A549 (cell line): ENCODE measurements around the gene PPP3CB. TPM values are rescaled to one million over a fixed set of nuclear protein-coding genes. Genes with fewer than 3 reads are reported as not detected.

Source experiments
- ATAC-seq, 2 experiments: fragments of 200-7000 bp in 1 of 2; fragments of >200 bp in 1 of 2; cut with Nextera tagmentation in 1 of 2; cut with Tn5 transposase in 1 of 2; 3 replicates each; pipeline versions ENCODE4 v1.8.0 to v1.9.1; 2018 to 2020; ENCODE audit warnings: mild to moderate bottlenecking in 1 of 2, moderate library complexity in 1 of 2
- CTCF ChIA-PET: fragments of 300-600 bp; sonication (Branson Sonifier 250); formaldehyde crosslinking; extraction: SDS; loops from one replicate; lab custom pipeline; 2021; ENCODE audit warnings: antibody characterized with exemption, inconsistent platforms; lab: Yijun Ruan, JAX
- POLR2A ChIA-PET: fragments of 350-600 bp; formaldehyde crosslinking; extraction: SDS; loops from one replicate; lab custom pipeline; 2021; ENCODE audit warnings: antibody characterized with exemption, inconsistent platforms; lab: Yijun Ruan, JAX
- DNase-seq, 2 experiments: peaks; one replicate each; pipeline versions ENCODE4 v3.0.0 to v3.0.0-alpha.2; 2011 to 2016; ENCODE audit warnings: low read depth in 1 of 2, low spot score in 1 of 2
- FAIRE-seq: peaks from 2 replicates; lab custom pipeline; 2011; peaks lifted over from hg19 to GRCh38; lab: Jason Lieb, UNC
- H3K27ac ChIP-seq, 2 experiments: fragments of >200 bp; sonication (Bioruptor Twin); formaldehyde crosslinking; 3 replicates each; pipeline ENCODE4 v1.5.1; 2016 to 2017
- H3K4me1 ChIP-seq: fragments of >200 bp; sonication (Bioruptor Twin); formaldehyde crosslinking; 3 replicates; pipeline ENCODE4 v1.6.1; 2016
- H3K4me2 ChIP-seq: fragments of >200 bp; sonication (Bioruptor Twin); formaldehyde crosslinking; 3 replicates; pipeline ENCODE4 v1.6.1; 2016
- H3K4me3 ChIP-seq: fragments of >200 bp; sonication (Bioruptor Twin); formaldehyde crosslinking; 3 replicates; pipeline ENCODE4 v1.5.1; 2016
- H3K9me3 ChIP-seq: fragments of >200 bp; sonication (Bioruptor Twin); formaldehyde crosslinking; 3 replicates; pipeline ENCODE4 v1.6.1; 2016
- CEBPB ChIP-seq, 2 experiments: fragments of >200 bp in 1 of 2; sonication (Bioruptor Twin) in 1 of 2; formaldehyde crosslinking in 1 of 2; IDR thresholded peaks; 2 replicates each; pipeline ENCODE4 v1.6.1; 2012 to 2016
- CHD2 ChIP-seq: fragments of 150-350 bp; IDR thresholded peaks from 2 replicates; pipeline ENCODE4 v1.6.1; 2014; ENCODE audit warnings: low read length; ENCODE audit not compliant: partially characterized antibody
- CHD4 ChIP-seq: fragments of 200-600 bp; sonication (generic); IDR thresholded peaks from 2 replicates; pipeline ENCODE4 v1.6.1; 2016; ENCODE audit warnings: antibody characterized with exemption, mild to moderate bottlenecking, borderline replicate concordance
- E2F6 ChIP-seq: IDR thresholded peaks from 2 replicates; pipeline ENCODE4 v1.6.1; 2012; ENCODE audit warnings: low read depth, borderline replicate concordance
- EHF ChIP-seq: fragments of 250-450 bp; sonication (Bioruptor Pico); IDR thresholded peaks from 2 replicates; pipeline ENCODE4 v1.5.0; 2020; ENCODE audit warnings: mild to moderate bottlenecking
- ELK1 ChIP-seq: fragments of 150-350 bp; IDR thresholded peaks from 2 replicates; pipeline ENCODE4 v1.6.1; 2014; ENCODE audit warnings: low read depth, mild to moderate bottlenecking, low read length
- ESRRA ChIP-seq: fragments of 150-350 bp; IDR thresholded peaks from 2 replicates; pipeline ENCODE4 v1.6.1; 2014; ENCODE audit warnings: mild to moderate bottlenecking, low read length, borderline replicate concordance
- FOSB ChIP-seq: fragments of 250-450 bp; sonication (Bioruptor Pico); IDR thresholded peaks from 2 replicates; pipeline ENCODE4 v1.5.0; 2020; ENCODE audit warnings: mild to moderate bottlenecking, moderate library complexity
- FOSL2 ChIP-seq, 2 experiments: fragments of 450-650 bp in 1 of 2; fragments of >200 bp in 1 of 2; sonication (Bioruptor Twin) in 1 of 2; formaldehyde crosslinking; IDR thresholded peaks; 2 replicates each; pipeline versions ENCODE4 v1.5.0 to v1.6.1; 2016 to 2020; ENCODE audit warnings: mild to moderate bottlenecking in 1 of 2, moderate library complexity in 1 of 2
- GATA3 ChIP-seq: IDR thresholded peaks from 2 replicates; pipeline ENCODE4 v1.6.1; 2012; ENCODE audit warnings: borderline replicate concordance
- HDAC2 ChIP-seq: fragments of 200-600 bp; sonication (generic); IDR thresholded peaks from 2 replicates; pipeline ENCODE4 v1.6.1; 2016
- HES2 ChIP-seq: fragments of >200 bp; sonication (Bioruptor Twin); formaldehyde crosslinking; IDR thresholded peaks from 2 replicates; pipeline ENCODE4 v1.6.1; 2016
- HOXA7 ChIP-seq: fragments of 250-450 bp; sonication (Bioruptor Pico); IDR thresholded peaks from 2 replicates; pipeline ENCODE4 v1.5.0; 2020; ENCODE audit warnings: mild to moderate bottlenecking, moderate library complexity
- JUN ChIP-seq, 2 experiments: fragments of >200 bp; sonication (Bioruptor Twin); formaldehyde crosslinking; IDR thresholded peaks; 2 replicates in 1 of 2; 3 replicates in 1 of 2; pipeline ENCODE4 v1.6.1; 2016 to 2017
- JUNB ChIP-seq: fragments of >200 bp; sonication (Bioruptor Twin); formaldehyde crosslinking; IDR thresholded peaks from 2 replicates; pipeline ENCODE4 v1.6.1; 2016
- KDM1A ChIP-seq: fragments of 200-600 bp; sonication (generic); IDR thresholded peaks from 2 replicates; pipeline ENCODE4 v1.6.1; 2016; ENCODE audit warnings: low read depth, mild to moderate bottlenecking
- MAZ ChIP-seq: fragments of 150-350 bp; IDR thresholded peaks from 2 replicates; pipeline ENCODE4 v1.6.1; 2014; ENCODE audit warnings: antibody characterized with exemption, low read depth, low read length, borderline replicate concordance
- MYC ChIP-seq: IDR thresholded peaks from 2 replicates; pipeline ENCODE4 v1.6.1; 2012; ENCODE audit warnings: mild to moderate bottlenecking, inconsistent platforms, low read length, improper control_type of control experiment, borderline replicate concordance
- NFE2L2 ChIP-seq: fragments of 150-350 bp; conservative IDR thresholded peaks from 2 replicates; pipeline ENCODE4 v1.6.1; 2014; ENCODE audit warnings: low read length
- NPAS2 ChIP-seq: fragments of 250-450 bp; sonication (Bioruptor Pico); IDR thresholded peaks from 2 replicates; pipeline ENCODE4 v1.8.0; 2022; ENCODE audit warnings: mild to moderate bottlenecking, moderate library complexity, borderline replicate concordance
- PBX3 ChIP-seq: IDR thresholded peaks from 2 replicates; pipeline ENCODE4 v1.6.1; 2012
- PHF8 ChIP-seq: fragments of 200-600 bp; sonication (generic); IDR thresholded peaks from 2 replicates; pipeline ENCODE4 v1.6.1; 2016; ENCODE audit warnings: low read depth, mild to moderate bottlenecking, antibody characterized with exemption, moderate library complexity, borderline replicate concordance
- POLR2A ChIP-seq: IDR thresholded peaks from 2 replicates; pipeline ENCODE4 v1.6.1; 2012; ENCODE audit warnings: mild to moderate bottlenecking, low read length
- POLR2AphosphoS2 ChIP-seq: conservative IDR thresholded peaks from 2 replicates; pipeline ENCODE4 v1.6.1; 2012; ENCODE audit warnings: low read length, improper control_type of control experiment, inconsistent platforms
- RAD21 ChIP-seq, 2 experiments: fragments of >200 bp in 1 of 2; sonication (Bioruptor Twin) in 1 of 2; formaldehyde crosslinking in 1 of 2; IDR thresholded peaks in 1 of 2; conservative IDR thresholded peaks in 1 of 2; 2 replicates in 1 of 2; 3 replicates in 1 of 2; pipeline ENCODE4 v1.6.1; 2012 to 2018; ENCODE audit warnings: inconsistent platforms in 1 of 2
- RCOR1 ChIP-seq: fragments of 150-350 bp; IDR thresholded peaks from 2 replicates; pipeline ENCODE4 v1.6.1; 2014; ENCODE audit warnings: antibody characterized with exemption, low read length, low read depth
- RNF2 ChIP-seq: fragments of 200-600 bp; sonication (generic); IDR thresholded peaks from 2 replicates; pipeline ENCODE4 v1.6.1; 2016; ENCODE audit warnings: low read depth, mild to moderate bottlenecking, antibody characterized with exemption, moderate library complexity, borderline replicate concordance
- SREBF2 ChIP-seq: fragments of 450-650 bp; IDR thresholded peaks from 2 replicates; pipeline ENCODE4 v1.6.1; 2014; ENCODE audit warnings: mild to moderate bottlenecking, moderate library complexity
- TFCP2L1 ChIP-seq: fragments of 250-450 bp; sonication (Bioruptor Pico); IDR thresholded peaks from 2 replicates; pipeline ENCODE4 v1.5.0; 2021; ENCODE audit warnings: mild to moderate bottlenecking
- TP53 ChIP-seq: fragments of 250-450 bp; sonication (Bioruptor Pico); IDR thresholded peaks from 2 replicates; pipeline ENCODE4 v1.5.0; 2021; ENCODE audit warnings: mild to moderate bottlenecking, moderate library complexity
- ZFP36 ChIP-seq: fragments of 450-650 bp; IDR thresholded peaks from 2 replicates; pipeline ENCODE4 v1.6.1; 2014; ENCODE audit warnings: borderline replicate concordance; ENCODE audit not compliant: partially characterized antibody
- ZSCAN20 ChIP-seq: fragments of 250-450 bp; sonication (Bioruptor Pico); IDR thresholded peaks from 2 replicates; pipeline ENCODE4 v1.8.0; 2022; ENCODE audit warnings: mild to moderate bottlenecking, moderate library complexity
- WGBS: methylation state at CpG from one replicate; pipeline ENCODE4 v1.1.6; 2017; ENCODE audit errors: missing lambda C conversion rate; 5-methylcytosine and 5-hydroxymethylcytosine counted together
- polyA plus RNA-seq, 4 experiments: library from polyadenylated mRNA; depleted of rRNA in 3 of 4; stranded (reverse); fragments of >200 nt; fragmentation: RNase III in 1 of 4; extraction: RNeasy Plus Mini Kit Qiagen cat#74134 plus additional on column Dnase treatment in 1 of 4; gene quantifications; 2 replicates in 3 of 4; 3 replicates in 1 of 4; pipeline ENCODE4 v1.2.3, GENCODE V29; 2011 to 2017

The PPP3CB gene
- polyA plus RNA-seq, 2 of the 4 experiments (the other 2 are of a cell fraction): 20.8 to 25.4 TPM

- Histone ChIP-seq H3K4me1 (peaks cover 21% of the 10 kb centered on the region; the same call in 2 of the 3 replicates), H3K27ac (peak overlapping the region in 1 of 2 experiments; percentile 90; a peak in 3 of 6 replicates), H3K4me2 (peak overlapping the region; percentile 78), H3K9me3 (no peaks in the 10 kb centered on the region), H3K4me3 (no peak overlapping the region)
- CTCF ChIA-PET: interaction anchor here (0.5 kb wide), 1 partner anchor 8 kb away, joined by 4 read pairs; no protein-coding TSS in a partner anchor
- POLR2A ChIA-PET: interaction anchor here (0.8 kb wide), 1 partner anchor 247 kb away, joined by 3 read pairs; the partner anchor contains the start of gene DNAJC9
- 23% methylated on average over 2 of the region's 2 CpGs for WGBS
- FAIRE-seq (no peak), DNase-seq (no peak), ATAC-seq (no peak)
- no peak for TF ChIP-seq EHF (CRISPR knock-in tag)
- no peak for TF ChIP-seq PHF8
Measured at GRCh38 chr10:73493781-73494180, 2.0 kb downstream of the PPP3CB start.

DNA sequence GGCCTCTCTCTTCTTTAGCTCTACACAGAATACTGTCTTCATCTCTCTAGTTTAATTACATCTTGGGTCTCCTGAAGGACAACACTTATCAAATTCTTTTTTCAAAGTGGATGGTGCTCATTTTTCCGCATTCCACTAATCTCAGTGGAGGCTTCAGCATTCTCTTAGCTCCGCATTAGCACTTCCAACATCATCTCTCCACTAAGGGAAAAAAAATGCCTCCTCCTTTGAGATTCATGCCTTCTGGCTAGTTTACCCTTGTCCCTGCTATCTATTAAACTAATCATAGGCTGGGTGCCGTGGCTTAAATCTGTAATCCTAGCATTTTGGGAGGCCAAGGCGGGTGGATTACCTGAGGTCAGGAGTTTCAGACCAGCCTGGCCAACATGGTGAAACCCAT, 9.2 kb downstream of the PPP3CB start:
- no peak for TF ChIP-seq NFE2L2
- TF ChIP-seq EHF (CRISPR knock-in tag): no peak
- no peak for TF ChIP-seq NPAS2 (CRISPR knock-in tag)
- no peak for TF ChIP-seq CHD4
- no peak for TF ChIP-seq ELK1
- TF ChIP-seq KDM1A: no peak
- no peak for TF ChIP-seq RAD21 (conservative IDR thresholded peaks at IDR 0.05 in 1 of 2, IDR thresholded peaks at IDR 0.05 in 1 of 2)
- no peak for TF ChIP-seq E2F6
- no peak for TF ChIP-seq TP53
- TF ChIP-seq POLR2A: no peak
- TF ChIP-seq GATA3: no peak
- TF ChIP-seq HOXA7 (CRISPR knock-in tag): no peak
- TF ChIP-seq PBX3: no peak
- no peak for TF ChIP-seq FOSB (CRISPR knock-in tag)
- no peak for TF ChIP-seq JUNB
- no peak for TF ChIP-seq JUN (IDR thresholded peaks at IDR 0.05)
- no peak for TF ChIP-seq MYC
- no peak for TF ChIP-seq HDAC2
- TF ChIP-seq SREBF2: no peak
- TF ChIP-seq MAZ: no peak
- Histone ChIP-seq H3K4me2 (no peak overlapping the region), H3K27ac (no peak overlapping the region), H3K4me3 (no peak overlapping the region), H3K4me1 (no peaks in the 10 kb centered on the region), H3K9me3 (no peaks in the 10 kb centered on the region)
- no peak for ATAC-seq
- DNase-seq: no peak
- CTCF ChIA-PET: no interaction called here
- WGBS: 96% methylated on average over 4 of the region's 4 CpGs
- FAIRE-seq: no peak
- POLR2A ChIA-PET: no interaction called here

- whole genome bisulfite sequencing: 33% methylated on average over 1 of the region's 1 CpG
- DNase-seq: no peak
- Histone ChIP-seq H3K4me1 (peaks cover 6% of the 10 kb centered on the region; the same call in 2 of the 3 replicates), H3K4me3 (no peak overlapping the region), H3K4me2 (no peak overlapping the region), H3K27ac (no peak overlapping the region), H3K9me3 (no peaks in the 10 kb centered on the region)
- no peak for ATAC-seq
- ChIA-PET CTCF (no interaction called here), POLR2A (no interaction called here)
- FAIRE-seq: no peak
- TF ChIP-seq CEBPB (IDR thresholded peaks at IDR 0.05) (no peak), TFCP2L1 (no peak), PBX3 (no peak), KDM1A (no peak), FOSL2 (IDR thresholded peaks at IDR 0.05) (no peak), FOSL2 (CRISPR knock-in tag; IDR thresholded peaks at IDR 0.05) (no peak), POLR2AphosphoS2 (no peak), RNF2 (no peak), HES2 (no peak), CHD2 (no peak), RCOR1 (no peak), RAD21 (conservative IDR thresholded peaks at IDR 0.05 in 1 of 2, IDR thresholded peaks at IDR 0.05 in 1 of 2) (no peak), ESRRA (no peak), ZSCAN20 (CRISPR knock-in tag) (no peak), HDAC2 (no peak), ZFP36 (no peak)
Measured at GRCh38 chr10:73485320-73485719, 10.5 kb downstream of the PPP3CB start.
